GM18511 (cell line): ENCODE results near the gene AMZ2.
A peak's percentile ranks its signal among the peaks of the same experiment; 100 is the strongest.
"Not testable (repeated sequence)": the region's sequence is repeated elsewhere in the genome, so short reads cannot be mapped to it uniquely, and the experiment has no call there.

Source experiments
- ATAC-seq: cut with Tn5 transposase; IDR thresholded peaks from one replicate; pipeline ENCODE4 v1.9.1; 2021; ENCODE audit warnings: mild to moderate bottlenecking, moderate library complexity; ENCODE audit not compliant: unreplicated experiment

AMZ2 gene, protein sequence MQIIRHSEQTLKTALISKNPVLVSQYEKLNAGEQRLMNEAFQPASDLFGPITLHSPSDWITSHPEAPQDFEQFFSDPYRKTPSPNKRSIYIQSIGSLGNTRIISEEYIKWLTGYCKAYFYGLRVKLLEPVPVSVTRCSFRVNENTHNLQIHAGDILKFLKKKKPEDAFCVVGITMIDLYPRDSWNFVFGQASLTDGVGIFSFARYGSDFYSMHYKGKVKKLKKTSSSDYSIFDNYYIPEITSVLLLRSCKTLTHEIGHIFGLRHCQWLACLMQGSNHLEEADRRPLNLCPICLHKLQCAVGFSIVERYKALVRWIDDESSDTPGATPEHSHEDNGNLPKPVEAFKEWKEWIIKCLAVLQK

DNA sequence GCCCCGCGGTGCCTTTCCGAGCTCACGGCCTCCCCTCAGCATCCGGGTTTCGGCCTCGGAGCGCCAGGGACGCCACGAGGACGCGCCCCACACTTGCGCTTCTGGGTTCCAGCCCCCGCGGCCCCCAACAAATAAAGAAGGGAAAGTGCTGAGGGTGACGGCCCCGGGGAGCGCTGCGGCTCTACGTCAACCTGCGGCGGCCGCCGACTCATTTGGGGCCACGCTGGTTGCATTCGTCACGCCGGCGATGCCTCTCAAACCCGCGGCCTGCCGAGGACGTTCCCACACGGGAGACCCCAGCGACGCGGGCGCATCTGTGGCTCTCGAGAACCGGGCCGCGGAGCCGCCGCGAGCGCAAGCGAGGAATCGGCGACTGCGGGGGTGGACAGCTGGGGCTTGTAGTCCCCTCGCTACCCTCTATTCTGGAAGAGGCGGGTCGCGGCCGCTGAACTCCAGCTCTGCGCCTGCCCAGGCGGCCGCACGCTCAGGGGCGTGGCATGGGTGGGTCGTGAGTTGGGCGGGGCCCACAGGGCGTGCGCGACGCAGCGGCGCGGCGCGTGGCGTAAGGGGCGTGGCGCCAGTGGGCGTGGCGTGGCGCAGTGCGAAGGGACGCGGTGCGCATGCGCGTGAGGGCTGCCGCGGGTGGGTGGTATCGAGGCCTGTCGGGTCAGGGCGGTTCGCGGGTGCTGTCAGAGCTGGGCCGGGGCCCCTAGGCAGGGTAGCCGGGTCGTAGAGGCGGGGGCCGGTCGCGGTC, at the start of gene AMZ2:
Gene AMZ2 (plus strand): TSS at position 599 of the 754 bp plus-strand sequence. CDS start 2,145 bp downstream, outside the sequence.
- peak; percentile 90 for ATAC-seq

DNA sequence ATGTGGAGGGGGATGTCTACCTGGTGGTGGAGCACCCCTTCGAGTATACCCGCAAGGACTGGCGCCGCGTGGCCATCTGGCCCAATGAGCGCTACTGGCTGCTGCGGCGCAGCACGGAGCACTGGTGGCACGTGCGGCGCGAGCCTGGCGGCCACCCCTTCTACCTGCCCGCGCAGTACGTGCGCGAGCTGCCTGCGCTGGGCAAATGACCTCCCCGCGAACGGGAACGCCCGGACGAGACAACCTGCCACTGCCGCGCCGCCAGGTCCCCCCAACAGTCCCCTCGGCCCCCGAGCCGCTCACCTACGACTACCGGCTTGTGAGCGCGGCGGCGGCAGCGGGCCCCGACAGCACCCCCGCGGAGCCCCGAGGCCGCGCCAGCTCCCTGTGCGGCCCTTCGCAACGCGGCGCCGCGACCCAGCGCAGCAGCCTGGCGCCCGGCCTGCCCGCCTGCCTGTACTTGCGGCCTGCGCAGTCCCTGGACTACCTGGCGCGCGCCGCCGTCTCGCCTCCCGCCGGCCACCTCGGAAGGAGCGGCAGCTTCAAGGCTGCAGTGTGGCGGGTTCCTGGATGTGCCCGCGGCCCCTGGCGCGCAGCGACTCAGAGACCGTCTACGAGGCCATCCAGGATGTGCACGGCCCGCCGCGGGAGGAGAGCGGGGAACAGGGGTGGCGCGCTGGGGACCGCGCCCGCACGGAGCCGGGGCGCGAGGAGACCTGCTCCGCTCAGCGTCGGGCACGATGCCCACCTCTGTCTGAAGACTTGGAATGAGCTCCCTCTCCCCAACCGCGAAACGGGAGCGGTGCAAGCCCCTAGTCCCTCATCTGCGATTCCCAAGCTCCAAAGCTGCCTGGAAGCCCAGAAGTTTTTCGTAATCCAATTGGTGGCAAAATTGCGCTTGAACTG, 48.7 kb upstream of the AMZ2 start:
- ATAC-seq = no peak

DNA sequence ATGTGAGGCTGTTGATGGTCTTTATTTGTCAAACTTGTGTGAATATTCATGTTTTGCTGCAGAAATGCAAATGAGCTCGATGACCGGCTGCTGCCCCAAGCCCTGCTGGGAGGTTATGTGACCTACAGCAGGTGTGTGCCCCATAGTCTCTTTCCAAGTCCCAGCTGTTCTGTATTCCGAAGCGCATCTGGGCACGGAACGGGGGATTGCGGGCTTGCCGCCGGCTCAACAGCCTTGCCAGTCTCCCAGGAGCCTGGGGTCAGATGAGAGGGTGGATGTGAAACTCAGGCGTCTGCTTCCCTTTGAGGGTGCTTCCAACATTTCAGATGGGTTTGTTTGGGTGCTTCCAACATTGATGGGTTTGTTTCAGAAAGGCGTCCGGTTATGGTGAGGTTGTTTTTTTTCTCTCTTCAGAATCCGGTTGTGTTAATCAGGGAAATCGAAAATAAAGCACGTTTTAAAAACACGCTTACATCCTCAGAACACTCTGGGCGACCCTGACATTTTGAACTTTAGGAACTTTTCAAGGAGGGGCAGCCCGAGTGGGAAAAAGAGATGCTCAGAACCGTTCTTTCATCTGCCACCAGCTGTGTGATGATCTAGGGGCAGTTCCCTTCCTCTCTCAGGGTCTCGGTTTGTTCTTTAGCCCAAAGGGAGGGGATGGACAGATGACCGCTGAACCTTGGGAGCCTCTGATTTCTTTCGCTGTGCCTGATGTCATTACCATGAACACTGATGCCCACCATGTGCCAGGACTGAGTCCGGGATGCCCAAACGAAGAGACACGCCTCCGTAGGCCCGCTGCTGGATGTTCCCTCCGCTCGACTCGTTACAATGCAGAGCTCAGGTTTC, 47.8 kb upstream of the AMZ2 start:
- no peak for ATAC-seq

DNA sequence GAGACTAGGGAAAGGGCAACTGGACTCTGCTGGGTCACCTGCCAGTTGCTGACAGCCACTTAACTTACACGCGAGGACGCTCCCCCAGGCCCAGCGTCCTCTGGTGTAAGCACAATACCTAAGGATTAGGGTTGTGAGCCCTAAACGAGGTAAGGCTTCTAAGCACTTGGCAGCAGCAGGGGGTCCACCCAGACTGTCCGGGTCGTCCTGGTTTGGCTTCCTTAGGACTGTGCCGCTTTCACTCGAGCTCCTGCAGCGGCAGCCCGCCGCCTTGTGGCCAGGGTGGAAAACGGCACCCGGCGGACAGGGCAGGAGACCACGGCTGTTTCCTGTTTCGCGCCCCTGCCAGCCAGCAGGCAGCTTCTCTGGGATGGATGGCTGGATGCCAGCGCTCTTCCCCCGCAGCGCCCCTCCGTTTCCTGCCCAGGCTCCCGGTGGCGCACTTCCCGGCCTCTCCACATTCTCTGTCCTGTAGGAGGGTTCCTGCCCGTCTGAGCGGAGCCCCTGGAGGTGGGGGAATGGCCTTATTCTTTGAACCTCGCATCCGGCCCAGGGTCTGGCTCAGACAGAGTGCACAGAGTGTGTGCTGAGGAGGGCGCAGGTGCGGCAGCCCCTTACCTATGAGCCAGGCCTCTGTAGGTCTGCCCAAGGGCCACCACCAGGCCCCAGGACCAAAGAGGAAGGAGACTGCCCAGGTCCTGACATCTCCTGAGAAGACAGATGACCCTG, 47.0 kb upstream of the AMZ2 start:
- peak; percentile 34 for ATAC-seq

DNA sequence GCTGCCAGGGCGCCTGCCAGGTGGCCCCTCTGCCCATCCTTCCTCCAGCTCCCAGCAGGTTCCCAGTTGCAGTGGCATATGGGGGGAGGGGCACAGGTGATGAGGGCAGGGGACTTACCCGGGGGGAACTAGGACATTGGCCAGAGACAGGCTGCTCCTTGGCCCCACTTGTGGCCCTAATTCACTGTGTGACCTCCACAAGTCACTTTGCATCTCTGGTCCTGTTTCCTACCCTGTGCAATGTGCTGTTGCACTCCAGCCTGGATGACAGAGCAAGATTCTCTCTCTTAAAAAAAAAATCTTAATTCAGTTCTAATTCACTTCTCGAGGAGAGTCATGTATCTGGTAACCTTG, 46.4 kb upstream of the AMZ2 start:
- not testable (repeated sequence) for ATAC-seq

DNA sequence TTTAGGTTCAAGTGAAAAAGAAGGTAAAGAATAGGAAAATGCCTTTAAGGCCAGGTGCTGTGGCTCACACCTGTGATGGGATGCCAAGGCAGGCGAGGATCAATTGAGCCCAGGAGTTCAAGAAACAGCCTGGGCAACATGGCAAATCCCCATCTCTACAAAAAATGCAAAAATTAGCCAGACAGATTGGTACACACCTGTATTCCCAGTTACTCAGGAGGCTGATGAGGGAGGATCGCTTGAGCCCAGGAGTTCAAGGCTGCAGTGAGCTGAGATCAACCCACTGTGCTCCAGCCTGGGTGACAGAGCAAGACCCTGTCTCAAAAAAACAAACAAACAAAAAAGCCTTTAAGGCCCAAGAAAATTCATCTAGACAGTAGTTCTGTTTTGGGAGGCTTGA, 45.5 kb upstream of the AMZ2 start:
- ATAC-seq = not testable (repeated sequence)

DNA sequence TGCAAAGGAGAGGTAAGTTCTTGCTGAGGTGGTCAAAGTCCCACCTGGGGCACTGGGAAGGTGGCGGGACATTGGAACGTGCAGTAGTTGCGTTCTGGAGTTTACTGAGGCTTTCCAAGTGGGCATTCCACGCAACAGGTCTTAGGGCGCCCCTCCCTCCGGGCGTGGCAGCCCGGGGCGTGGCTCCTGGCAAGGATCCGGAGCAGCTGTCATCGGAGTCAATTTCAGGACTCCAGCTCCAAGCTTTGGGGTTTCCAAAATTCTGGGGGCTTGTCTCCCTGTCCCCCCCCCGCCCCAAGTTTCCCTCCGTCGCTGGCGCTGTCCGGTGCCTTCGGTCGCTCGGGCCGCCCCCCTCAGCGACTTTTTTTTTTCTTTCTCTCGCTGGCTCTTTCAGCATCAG, 43.1 kb upstream of the AMZ2 start:
- ATAC-seq = no peak

DNA sequence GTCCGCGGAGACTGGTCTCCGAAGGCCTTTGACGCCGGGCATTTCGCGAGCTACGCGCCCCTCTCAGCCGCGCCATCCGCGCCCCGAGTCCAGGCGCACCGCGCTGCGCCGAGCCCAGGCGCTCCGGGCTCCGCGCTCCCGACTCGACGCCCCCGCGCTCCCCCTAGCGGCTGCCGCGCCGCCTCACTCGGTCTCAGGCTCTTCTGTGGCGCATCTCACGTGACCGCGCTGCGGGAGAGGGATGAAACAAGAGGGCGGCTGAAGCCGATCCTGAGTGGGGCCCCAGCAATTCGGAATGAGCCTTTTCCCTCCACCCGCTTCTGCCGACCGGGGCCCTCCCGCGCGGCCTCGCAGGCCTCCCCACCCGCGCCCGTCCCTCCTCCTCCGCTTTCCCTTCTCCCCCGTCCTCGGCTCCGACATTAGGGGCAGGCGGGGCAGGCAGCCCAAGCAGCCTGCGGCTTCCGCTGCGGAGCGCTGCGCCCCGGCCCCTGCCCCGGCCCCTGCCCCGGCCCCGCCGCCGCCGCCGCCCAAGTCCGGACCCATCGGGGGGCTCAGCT, 42.5 kb upstream of the AMZ2 start:
- ATAC-seq = peak; percentile 90

DNA sequence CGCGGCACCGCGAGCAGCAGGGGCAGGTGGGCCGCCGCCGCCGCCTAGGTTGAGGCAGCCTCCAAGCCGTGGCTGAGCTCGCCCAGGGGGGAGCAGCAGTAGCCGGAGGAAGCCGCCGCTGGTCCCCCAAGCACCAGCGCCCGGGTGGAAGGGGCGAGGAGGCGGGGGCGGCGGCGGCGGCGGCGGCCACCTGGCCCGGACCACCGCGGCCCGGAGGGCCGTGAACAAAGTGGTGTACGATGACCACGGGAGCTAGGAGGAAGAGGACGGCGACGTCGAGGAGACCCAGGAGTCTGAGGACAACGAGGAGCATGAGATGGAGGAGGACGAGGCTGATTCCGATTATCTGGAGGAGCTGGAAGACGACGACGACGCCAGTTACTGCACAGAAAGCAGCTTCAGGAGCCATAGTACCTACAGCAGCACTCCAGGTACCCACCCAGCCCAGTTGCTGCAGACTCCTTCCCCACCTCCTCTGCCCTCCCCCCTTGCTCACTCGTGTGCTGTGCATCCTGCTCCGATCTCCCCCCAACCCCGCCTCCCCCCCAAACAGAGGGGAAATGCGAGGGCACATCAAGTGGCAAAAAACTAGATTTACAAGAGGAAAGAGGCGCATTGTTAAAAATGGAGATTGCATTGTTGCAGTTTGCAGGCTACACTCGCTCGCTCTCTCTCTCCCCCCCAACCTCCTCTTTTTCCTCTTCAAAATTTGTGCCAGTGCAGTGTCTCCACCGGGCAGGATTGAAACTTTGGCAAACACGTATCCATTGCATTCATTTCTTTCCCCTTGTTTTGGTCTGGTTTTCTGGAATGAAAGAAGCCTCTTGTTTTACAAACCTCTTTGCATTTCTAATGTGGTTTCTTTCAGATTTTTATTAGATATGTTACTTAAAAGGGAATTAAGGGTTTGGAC, 41.8 kb upstream of the AMZ2 start:
- peak; percentile 42 for ATAC-seq

DNA sequence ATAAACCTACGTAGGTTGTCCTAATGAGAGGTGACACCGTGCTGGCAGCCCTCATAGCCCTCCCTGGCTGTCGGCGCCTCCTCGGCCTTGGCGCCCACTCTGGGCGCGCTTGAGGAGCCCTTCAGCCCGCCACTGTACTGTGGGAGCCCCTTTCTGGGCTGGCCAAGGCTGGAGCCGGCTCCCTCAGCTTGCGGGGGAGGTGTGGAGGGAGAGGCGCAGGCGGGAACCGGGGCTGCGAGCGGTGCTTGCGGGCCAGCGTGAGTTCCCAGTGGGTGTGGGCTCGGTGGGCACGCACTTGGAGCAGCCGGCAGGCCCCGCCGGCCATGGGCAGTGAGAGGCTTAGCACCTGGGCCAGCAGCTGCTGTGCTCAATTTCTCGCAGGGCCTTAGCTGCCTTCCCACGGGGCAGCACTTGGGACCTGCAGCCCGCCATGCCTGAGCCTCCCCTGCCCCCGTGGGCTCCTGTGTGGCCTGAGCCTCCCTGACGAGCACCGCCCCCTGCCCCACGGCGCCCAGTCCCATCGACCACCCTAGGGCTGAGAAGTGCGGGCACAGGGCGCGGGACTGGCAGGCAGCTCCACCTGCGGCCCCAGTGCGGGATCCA, 40.1 kb upstream of the AMZ2 start:
- no peak for ATAC-seq

DNA sequence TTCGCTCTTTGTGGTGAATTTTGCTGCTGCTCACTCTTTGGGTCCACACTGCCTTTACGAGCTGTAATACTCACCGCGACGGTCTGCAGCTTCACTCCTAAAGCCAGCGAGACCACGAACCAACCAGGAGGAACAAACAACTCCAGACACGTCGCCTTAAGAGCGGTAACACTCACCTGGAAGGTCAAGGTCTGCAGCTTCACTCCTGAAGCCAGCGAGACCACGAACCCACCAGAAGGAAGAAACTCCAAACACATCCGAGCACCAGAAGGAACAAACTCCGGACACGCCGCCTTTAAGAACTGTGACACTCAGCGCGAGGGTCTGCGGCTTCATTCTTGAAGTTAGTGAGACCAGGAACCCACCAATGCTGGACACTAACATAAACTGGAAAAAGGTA, 39.2 kb upstream of the AMZ2 start:
- ATAC-seq = not testable (repeated sequence)

DNA sequence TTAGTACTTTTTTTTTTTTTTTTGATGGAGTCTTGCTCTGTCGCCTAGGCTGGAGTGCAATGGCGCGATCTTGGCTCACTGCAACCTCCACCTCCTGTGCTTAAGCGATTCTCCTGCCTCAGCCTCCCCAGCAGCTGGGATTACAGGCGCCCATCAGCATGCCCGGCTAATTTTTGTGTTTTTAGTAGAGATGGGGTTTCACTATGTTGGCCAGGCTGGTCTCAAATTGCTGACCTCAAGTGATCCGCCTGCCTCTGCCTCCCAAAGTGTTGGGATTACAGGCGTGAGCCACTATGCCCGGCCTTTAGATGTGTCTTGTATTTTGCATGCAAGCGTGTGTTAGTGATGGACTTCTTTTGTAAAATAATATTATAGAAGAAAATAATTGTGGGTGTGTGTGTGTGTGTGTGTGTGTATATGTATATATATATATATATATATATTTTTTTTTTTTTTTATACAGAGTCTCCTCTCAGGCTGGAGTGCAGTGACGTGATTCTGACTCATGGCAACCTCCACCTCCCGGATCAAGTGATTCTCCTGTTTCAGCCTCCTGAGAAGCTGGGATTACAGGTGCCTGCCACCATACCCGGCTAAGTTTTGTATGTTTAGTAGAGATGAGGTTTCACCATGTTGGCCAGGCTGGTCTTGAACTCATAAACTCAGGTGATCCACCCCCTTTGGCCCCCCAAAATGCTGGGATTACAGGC, 38.5 kb upstream of the AMZ2 start:
- ATAC-seq = not testable (repeated sequence)

DNA sequence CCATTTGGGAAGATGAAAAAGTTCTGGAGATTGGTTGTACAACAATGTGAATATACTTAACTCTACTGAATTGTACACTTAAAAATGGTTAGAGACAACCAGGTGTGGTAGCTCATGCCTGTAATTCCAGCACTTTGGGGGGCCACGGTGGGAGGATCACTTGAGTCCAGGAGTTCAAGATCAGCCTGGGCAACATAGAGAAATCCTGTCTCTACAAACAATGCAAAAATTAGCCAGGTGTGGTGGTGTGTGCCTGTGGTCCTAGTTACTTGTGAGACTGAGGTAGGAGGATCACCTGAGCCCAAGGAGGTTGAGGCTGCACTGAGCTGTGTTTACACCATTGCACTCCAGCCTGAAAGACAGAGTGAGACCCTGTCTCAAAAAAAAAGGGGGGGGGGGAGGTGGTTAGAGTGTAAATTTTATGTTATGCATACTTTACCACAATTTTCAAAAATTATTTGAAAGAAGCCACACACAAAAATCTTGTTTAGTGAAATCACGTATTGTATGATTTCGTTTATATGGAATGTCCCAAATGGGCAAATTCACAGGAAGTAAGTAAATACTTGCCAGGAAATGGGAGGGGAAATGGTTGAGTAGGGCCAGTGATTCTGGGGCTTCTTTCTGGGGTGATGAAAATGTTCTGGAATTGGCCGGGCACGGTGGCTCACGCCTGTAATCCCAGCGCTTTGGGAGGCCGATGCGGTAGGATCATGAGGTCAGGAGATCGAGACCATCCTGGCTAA, 37.1 kb upstream of the AMZ2 start:
- ATAC-seq = no peak

DNA sequence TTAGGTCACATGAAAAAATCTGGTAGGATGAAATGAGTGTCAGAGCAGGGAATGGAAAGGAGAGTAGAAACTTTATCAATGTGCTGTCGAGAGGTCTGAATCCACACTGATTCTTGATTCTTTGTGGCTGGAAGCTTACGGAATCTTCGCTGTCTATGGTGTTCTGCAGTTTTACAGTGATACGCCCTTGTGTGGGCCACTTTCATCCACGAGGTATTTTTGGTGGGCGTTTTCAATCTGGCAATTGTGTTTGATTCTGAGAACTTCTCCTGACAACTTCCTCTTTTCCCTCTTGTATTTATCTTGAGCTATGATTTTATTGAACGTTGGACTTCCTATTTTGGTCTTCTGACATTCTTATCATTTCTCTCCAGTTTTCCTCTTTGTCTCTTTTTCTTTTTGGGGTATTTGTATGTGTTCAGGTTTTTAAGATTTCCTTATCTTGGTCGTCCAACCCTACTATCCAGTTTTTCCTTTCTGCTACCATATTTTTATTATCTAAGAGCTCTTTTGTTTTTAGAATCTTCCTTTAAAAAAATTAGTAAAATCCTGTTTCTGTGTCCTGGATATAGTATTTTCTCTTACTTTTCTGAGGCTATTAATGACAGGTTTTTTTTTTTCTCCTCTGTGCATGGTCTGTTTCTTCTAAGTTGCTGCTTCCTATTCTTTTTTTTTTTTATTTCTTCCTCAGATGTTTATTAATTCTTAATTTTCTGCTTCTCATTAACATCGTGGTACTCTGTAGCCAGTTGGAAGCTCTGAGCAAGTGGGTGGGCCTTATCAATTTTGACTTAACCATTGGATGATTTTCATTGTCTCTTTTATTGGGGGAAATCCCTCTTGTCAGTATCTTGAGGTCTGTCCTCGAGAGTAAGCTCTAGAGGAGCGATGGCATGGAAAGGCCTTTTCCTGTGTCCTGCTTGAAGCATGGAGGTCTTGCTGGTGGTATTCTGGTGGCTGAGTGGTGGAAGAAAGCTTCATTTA, 34.1 kb upstream of the AMZ2 start:
- not testable (repeated sequence) for ATAC-seq

DNA sequence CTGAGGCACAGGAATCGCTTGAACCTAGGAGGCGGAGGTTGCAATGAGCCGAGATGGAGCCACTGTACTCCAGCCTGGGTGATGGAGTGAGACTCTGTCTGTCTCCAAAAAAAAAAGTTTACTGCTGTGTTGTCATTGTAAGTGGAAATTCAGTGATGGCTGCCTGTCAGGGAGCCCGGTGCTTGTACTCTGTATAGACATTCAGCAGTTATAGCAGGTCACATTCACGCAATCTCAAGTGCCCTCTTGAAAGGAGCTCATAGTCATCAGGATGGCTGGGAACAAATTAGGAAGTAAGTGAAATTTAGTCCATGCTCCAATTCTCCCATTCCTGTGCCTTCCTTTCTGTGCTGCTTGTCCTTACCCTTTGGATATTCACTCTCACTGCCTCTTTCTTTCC, 32.4 kb upstream of the AMZ2 start:
- not testable (repeated sequence) for ATAC-seq
